Body of pancreas (tissue), 4 donors: ENCODE data around the gene SLC2A5.

Source experiments
- CTCF ChIP-seq, 7 experiments: fragments of 450-650 bp in 4 of 7; fragments of 200-600 bp in 3 of 7; sonication (generic) in 3 of 7; IDR thresholded peaks; one replicate each; pipeline ENCODE4 v1.5.1; 2016 to 2019; ENCODE audit warnings: antibody characterized with exemption in 7 of 7
- POLR2A ChIP-seq, 3 donors: fragments of 450-650 bp; IDR thresholded peaks; one replicate each; pipeline ENCODE4 v1.6.1; 2016; ENCODE audit warnings: antibody characterized with exemption in 3 of 3, mild to moderate bottlenecking in 2 of 3

GRCh38 chr1:9040659-9041030, 28.8 kb downstream of the SLC2A5 start:
- TF ChIP-seq CTCF (IDR thresholded peaks at IDR 0.05) (no peak), POLR2A (IDR thresholded peaks at IDR 0.05) (no peak)
